Measurements from ENCODE around the gene CCR9.

Gene CCR9

DNA sequence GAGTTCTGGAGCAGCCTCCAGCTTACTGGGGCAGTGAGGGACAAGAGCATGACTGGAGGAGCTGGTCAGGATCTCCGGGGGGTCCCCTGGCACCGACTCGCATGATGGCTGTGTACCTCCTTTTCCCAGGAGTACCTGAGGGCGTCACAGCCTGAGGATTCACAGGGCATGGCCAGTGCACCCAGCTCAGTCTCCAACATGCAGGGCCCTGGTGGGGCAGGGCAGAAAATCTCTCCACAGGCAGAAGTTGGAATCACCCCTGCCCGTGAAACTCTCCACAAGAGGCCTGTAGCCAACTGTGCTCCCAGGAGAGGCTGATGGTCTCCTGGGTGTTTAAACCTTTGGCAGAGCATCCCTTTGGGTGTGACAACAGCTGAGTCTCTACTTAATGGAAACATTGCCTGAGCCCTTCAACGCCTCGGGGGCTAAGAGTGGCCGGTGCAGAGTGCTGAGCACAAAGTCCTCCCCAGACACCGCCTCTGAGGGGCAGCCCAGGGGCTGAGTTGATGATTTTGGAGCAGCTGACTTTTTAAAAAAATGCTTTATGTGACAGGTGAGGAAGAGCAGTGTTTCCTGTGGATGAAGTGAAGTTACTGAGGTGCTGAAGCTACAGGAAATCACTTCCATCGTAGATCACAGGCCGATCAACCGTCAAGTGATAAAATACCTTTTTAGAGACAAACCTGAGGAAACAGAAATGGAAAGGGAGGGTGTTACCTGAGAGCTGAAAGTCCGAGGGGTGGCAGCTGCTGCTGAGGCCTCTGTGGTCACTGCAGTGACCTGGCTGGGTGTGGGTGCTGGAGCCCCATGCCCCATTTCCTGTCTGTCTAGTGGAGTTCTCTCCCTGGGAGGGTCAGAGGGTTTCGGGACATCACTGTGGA lies 35.1 kb downstream of the CCR9 start:
- TF ChIP-seq TCF12 (IDR thresholded peaks at IDR 0.05; ENCODE audit: low read depth) (no peak), ZBTB7A (IDR thresholded peaks at IDR 0.05; ENCODE audit: low read depth) (no peak), TEAD4 (IDR thresholded peaks at IDR 0.05) (no peak), USF1 (IDR thresholded peaks at IDR 0.05) (no peak), EGR1 (IDR thresholded peaks at IDR 0.05) (no peak), TAF1 (IDR thresholded peaks at IDR 0.05; ENCODE audit: low read depth) (no peak), YY1 (IDR thresholded peaks at IDR 0.05; ENCODE audit: low read depth) (no peak), NFIC (IDR thresholded peaks at IDR 0.05) (no peak), REST (IDR thresholded peaks at IDR 0.05; ENCODE audit: low read depth) (no peak), FOXM1 (IDR thresholded peaks at IDR 0.05; ENCODE audit: borderline replicate concordance, low read depth) (no peak), EP300 (IDR thresholded peaks at IDR 0.05; ENCODE audit: borderline replicate concordance) (no peak), MAX (IDR thresholded peaks at IDR 0.05) (no peak), RAD21 (IDR thresholded peaks at IDR 0.05; ENCODE audit: low read depth) (no peak), CEBPB (IDR thresholded peaks at IDR 0.05) (no peak), CREB1 (IDR thresholded peaks at IDR 0.05; ENCODE audit: low read depth) (no peak)

GRCh38 chr3:45922039-45922326 lies 35.6 kb downstream of the CCR9 start:
- TF ChIP-seq TAF1 (IDR thresholded peaks at IDR 0.05; ENCODE audit: low read depth) (no peak), NFIC (IDR thresholded peaks at IDR 0.05) (no peak), ZBTB7A (IDR thresholded peaks at IDR 0.05; ENCODE audit: low read depth) (no peak), CREB1 (IDR thresholded peaks at IDR 0.05; ENCODE audit: low read depth) (no peak), FOXM1 (IDR thresholded peaks at IDR 0.05; ENCODE audit: borderline replicate concordance, low read depth) (no peak), MAX (IDR thresholded peaks at IDR 0.05) (no peak)

DNA sequence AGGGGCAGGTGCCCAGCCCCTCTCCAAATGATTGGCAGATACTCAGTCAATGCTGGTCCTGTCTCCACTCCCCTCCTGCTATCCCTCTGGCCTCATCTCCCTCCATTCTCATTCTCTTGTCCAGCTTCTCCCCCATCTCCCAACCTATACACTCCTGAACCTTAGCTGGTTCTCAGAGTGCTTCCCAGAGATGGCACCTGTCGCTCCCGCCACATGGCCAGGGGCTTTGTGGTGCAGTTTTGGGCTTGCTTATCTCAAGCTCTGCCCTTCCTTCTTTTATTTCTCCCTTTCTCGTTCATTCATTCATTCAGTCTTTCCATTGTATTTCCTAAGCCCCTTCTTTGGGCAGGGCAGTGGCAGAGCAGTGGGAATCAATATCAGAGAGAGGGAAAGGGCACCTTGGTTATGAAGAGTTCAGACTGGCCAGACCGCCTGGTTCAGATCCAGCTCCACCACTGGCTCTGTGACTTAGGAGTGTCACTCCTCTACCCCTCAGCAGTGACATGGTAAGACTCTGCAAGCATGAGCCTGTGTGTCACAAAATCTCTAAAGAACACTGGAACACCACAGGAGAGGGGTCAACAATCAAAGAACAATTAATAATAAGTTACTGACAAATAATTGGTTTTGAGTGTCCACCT lies 36.7 kb downstream of the CCR9 start:
- TF ChIP-seq ZBTB7A (IDR thresholded peaks at IDR 0.05; ENCODE audit: low read depth) = no peak
- no peak for TF ChIP-seq TAF1 (IDR thresholded peaks at IDR 0.05; ENCODE audit: low read depth)
- TF ChIP-seq USF1 (IDR thresholded peaks at IDR 0.05) = no peak
- TF ChIP-seq CREB1 (IDR thresholded peaks at IDR 0.05; ENCODE audit: low read depth) = no peak
- no peak for TF ChIP-seq RAD21 (IDR thresholded peaks at IDR 0.05; ENCODE audit: low read depth)
- no peak for TF ChIP-seq YY1 (IDR thresholded peaks at IDR 0.05; ENCODE audit: low read depth)
- TF ChIP-seq FOXM1 (IDR thresholded peaks at IDR 0.05; ENCODE audit: borderline replicate concordance, low read depth) = no peak
- TF ChIP-seq MAX (IDR thresholded peaks at IDR 0.05) = no peak
- no peak for TF ChIP-seq NFIC (IDR thresholded peaks at IDR 0.05)
- TF ChIP-seq TCF12 (IDR thresholded peaks at IDR 0.05; ENCODE audit: low read depth) = no peak
- TF ChIP-seq CEBPB (IDR thresholded peaks at IDR 0.05) = no peak
- no peak for TF ChIP-seq EGR1 (IDR thresholded peaks at IDR 0.05)
- TF ChIP-seq REST (IDR thresholded peaks at IDR 0.05; ENCODE audit: low read depth) = no peak
- no peak for TF ChIP-seq EP300 (IDR thresholded peaks at IDR 0.05; ENCODE audit: borderline replicate concordance)
- TF ChIP-seq TEAD4 (IDR thresholded peaks at IDR 0.05) = no peak

DNA sequence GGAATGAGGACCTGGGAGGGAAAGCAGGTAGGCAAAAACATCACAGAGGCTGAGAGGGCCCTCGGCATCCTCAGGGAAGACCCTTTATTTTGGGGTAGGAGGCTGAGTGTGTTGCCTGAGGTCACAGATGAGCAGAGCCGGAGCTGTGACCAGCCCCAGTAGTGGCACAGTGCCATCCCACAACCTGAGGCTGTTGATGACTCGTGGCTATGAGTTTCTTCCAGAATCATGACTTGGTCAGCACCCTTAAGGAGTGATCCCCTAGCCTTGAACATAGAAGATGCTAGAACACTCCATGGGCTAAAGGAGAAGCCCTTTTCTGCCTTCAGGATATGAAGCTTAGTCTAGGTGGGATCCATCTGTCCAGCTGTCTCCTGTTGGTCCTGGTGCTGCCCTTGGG lies 37.4 kb downstream of the CCR9 start:
- no peak for TF ChIP-seq CEBPB (IDR thresholded peaks at IDR 0.05)
- TF ChIP-seq REST (IDR thresholded peaks at IDR 0.05; ENCODE audit: low read depth) = no peak
- TF ChIP-seq CREB1 (IDR thresholded peaks at IDR 0.05; ENCODE audit: low read depth) = no peak
- TF ChIP-seq FOXM1 (IDR thresholded peaks at IDR 0.05; ENCODE audit: borderline replicate concordance, low read depth) = no peak
